ENCODE measurements around the gene NDUFS4. TPM values are rescaled to one million over a fixed set of nuclear protein-coding genes. Genes with fewer than 3 reads are reported as not detected.
"Not testable (repeated sequence)": the region's sequence is repeated elsewhere in the genome, so short reads cannot be mapped to it uniquely, and the experiment has no call there.

NDUFS4 gene
- total RNA-seq, result 109 TPM

- DNase-seq, result peak; percentile 85
Measured at GRCh38 chr5:53560506-53561191, at the start of gene NDUFS4. TSS of gene NDUFS4 (plus strand) at chr5:53560639. CDS start at chr5:53560663, 24 bp downstream.

DNA sequence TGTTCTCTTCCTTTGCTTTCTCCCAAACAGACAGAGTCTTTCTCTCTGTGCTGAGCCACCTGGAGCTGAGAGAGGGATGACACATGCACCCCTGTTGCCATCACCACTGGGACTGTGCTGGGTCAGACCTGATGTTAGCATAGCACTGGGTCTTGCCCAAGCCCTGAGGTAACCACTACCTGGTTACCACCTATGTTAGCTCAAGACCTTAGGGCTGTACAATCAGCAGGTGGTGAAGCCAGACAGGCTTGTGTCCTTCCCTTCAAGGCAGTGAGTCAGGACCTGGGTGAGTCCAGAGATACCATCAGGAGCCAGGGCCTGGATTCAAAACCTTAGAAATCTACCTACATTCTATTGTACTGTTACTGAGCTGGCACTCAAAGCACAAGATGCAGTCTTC lies 47.9 kb upstream of the NDUFS4 start:
- DNase-seq, result no peak

GRCh38 chr5:53515988-53516387 lies 44.5 kb upstream of the NDUFS4 start:
- no peak for DNase-seq

GRCh38 chr5:53520813-53521212 lies 39.6 kb upstream of the NDUFS4 start:
- DNase-seq, result no peak

DNA sequence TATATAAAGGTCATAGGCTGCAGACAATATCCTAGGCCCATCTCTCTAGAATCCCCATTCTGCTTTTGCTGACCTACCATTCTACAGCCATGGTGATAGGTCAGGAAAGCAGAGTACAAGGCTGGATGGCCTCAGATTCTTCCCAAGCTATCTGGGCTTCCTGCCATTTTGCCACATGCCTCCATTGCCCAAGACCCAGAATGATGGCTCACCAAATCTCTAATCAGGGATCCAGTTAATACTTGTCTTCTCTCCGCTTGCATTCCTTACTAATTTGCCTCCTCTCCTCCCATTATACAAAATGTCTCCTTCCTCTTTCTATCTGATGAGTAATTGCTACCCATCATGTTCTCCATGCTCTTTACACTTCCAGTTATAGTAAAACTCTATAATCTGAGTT lies 22.7 kb upstream of the NDUFS4 start:
- no peak for DNase-seq

DNA sequence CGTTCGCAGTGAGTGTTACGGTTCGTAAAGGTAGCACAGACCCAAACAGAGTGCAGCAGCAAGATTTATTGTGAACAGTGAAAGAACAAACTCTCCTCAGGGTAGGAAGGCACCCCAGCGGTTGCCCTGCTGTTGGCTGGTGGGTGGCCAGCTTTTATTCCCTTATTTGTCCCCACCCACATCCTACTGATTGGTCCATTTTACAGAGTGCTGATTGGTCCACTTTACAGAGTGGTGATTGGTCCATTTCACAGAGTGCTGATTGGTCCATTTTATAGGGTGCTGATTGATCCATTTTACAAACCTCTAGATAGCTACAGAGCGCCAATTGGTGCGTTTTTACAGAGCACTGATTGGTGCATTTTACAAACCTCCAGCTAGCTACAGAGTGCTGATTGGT lies 19.7 kb upstream of the NDUFS4 start:
- not testable (repeated sequence) for DNase-seq

- no peak for DNase-seq
Measured at GRCh38 chr5:53541859-53542258, 18.6 kb upstream of the NDUFS4 start.

DNA sequence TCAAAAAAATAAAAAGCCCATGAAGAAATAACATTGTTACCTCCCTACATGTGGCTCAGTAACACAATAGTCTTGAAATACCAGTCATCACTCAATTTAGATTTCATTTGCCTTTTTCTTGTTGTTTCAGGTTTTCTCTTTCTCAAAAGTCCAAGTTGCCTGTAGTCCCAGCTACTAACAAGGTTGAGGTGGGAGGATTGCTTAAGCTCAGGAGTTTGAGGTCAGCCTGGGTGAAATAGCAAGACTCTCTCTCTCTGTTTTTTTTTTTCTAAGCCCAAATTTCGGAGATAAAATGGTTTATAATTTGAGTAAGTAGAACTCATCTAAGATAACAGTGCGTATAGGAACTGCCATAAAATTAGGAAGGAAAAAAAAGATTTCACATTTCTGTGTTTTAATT lies 17.5 kb upstream of the NDUFS4 start:
- no peak for DNase-seq

- DNase-seq, result no peak
Measured at GRCh38 chr5:53543401-53543800, 17.0 kb upstream of the NDUFS4 start.

DNA sequence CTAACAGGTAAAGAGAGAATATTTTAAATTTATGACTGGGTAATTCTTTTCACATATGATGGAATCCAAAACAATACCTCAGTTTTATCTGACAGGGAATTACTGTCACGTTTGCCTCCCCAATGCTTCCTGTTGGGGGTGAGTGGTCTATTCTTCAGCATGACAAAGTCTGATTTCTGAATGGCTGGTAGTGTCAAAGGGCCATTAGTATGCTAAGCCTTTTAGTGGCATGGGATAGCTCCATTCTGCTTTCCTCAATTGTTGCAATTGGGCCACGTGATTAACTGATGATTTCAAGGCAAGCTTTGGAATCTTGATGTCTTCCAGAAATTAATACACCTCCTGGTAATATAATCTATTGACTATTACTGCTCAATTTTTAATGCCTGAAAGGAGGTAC lies 14.7 kb upstream of the NDUFS4 start:
- DNase-seq, result no peak

DNA sequence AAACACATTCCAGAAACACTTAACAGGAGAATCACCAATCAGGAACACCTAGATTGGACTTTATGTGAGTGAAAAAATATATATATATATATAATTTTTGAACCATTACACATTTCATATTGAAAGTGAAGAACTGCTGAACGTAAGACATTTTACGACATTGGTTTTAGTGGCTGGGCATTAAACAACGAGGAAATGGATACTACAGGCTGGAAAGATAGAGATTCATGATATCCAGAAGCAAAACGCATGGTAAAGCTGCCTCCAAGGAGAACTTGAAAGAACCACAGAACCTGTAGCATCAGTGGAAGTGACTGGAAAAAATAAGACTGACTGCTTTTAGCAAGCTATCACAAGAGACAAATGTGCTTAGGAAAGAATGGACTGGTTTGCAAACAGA lies 13.2 kb upstream of the NDUFS4 start:
- DNase-seq, result no peak

DNA sequence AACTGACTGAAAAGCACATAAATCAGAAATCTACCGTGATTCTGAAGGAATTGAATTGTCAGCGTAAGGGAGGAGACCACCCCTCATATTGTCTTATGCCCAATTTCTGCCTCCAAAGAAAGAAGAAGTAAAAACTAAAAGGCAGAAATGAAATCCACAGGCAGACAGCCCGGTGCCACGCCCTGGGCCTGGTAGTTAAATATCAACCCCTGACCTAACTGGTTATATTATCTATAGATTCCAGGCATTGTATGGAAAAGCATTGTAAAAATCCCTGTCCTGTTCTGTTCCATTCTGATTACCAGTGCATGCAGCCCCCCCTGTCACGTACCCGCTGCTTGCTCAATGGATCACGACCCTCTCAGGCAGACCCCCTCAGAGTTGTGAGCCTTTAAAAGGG lies 11.9 kb upstream of the NDUFS4 start:
- DNase-seq, result not testable (repeated sequence)

GRCh38 chr5:53549792-53550191 lies 10.6 kb upstream of the NDUFS4 start:
- DNase-seq, result no peak

DNA sequence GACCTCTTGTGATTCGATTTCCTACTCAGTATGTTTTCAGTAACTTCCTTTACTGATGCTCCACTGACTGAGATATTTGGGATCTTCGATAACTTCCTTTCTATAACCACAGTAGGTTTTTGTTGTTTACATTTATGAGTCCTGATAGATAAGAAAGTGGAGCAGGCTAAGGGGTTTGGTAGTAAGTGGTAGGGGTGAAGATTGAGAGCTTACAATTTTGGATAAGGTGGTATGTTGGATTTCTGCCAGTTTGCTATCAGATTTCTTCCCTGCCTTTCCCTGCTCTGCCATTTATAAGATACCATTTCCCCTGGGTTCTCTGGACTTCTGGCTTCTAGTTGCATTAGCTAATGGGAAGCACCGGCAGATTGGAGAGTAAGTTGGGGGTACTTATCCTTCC lies 7.9 kb upstream of the NDUFS4 start:
- no peak for DNase-seq

- no peak for DNase-seq
Measured at GRCh38 chr5:53554444-53554843, 6.0 kb upstream of the NDUFS4 start.

- no peak for DNase-seq
Measured at GRCh38 chr5:53555160-53555559, 5.3 kb upstream of the NDUFS4 start.

- DNase-seq, result peak; percentile 63
Measured at GRCh38 chr5:53556001-53556400, 4.4 kb upstream of the NDUFS4 start.

DNA sequence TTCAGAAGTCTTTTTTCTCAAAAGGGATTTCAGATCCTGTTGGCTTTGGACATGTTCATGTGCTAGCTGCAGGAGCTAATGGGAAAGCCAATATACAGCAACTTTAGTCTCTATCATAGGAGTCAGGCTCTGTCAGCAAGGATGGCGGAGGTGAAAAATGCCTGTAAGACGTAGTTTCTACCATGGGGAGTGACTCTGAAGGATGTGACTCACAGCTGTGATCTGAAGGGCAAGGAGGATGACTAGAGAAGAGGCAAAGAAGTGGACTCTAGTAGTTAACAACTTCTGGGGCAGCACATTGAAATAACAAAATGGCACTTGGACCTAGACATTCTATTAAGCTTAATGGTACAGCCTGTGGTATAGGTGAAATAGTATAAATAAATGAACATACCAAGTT lies 3.1 kb upstream of the NDUFS4 start:
- no peak for DNase-seq

DNA sequence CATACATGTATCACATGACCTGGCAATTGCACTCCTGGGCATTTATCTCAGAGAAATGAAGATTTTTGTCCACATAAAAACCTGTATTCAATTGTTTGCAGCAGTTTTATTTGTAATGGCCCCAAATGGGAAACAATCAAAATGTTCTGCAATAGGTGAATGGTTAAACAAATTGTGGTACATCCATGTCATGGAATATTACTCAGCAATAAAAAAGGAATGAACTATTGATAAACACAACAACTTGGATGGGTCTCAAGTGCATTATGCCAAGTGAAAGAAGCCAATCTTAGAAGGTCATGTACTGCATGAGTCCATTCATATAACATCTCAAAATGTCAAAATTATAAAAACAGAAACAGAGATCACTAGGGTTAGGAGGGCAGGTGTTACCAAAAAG lies 1.5 kb upstream of the NDUFS4 start:
- DNase-seq, result no peak

- DNase-seq, result no peak
Measured at GRCh38 chr5:53560028-53560427, 411 bp upstream of the NDUFS4 start.

GRCh38 chr5:53568401-53568800 lies 8.0 kb downstream of the NDUFS4 start:
- DNase-seq, result no peak

- DNase-seq, result peak; percentile 86
Measured at GRCh38 chr5:53568871-53569270, 8.4 kb downstream of the NDUFS4 start.

GRCh38 chr5:53569453-53569852 lies 9.0 kb downstream of the NDUFS4 start:
- DNase-seq, result no peak

DNA sequence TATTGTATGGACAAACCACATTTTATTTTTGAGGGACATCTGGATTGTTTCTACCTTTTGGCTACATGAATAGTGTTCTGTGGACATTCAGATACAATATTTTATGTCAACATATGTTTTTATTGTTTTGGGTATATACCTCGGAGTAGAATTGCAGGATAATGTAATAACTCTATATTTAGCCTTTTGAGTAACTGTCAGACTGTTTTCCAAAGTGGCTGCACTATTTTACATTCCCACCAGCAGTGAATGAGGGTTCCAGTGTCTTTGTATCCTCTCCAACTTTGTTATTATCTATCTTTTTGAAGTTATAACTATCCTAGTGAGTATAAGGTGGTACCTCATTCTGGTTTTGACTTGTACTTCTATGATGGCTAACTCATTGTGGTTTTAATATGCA lies 11.0 kb downstream of the NDUFS4 start:
- no peak for DNase-seq

- no peak for DNase-seq
Measured at GRCh38 chr5:53575101-53575500, 14.7 kb downstream of the NDUFS4 start.
